Right atrium auricular region (tissue), 2 donors: ENCODE data around the gene KATNBL1. TPM values are rescaled to one million over a fixed set of nuclear protein-coding genes. Genes with fewer than 3 reads are reported as not detected.
A peak's percentile ranks its signal among the peaks of the same experiment; 100 is the strongest.

ENCODE experiments used
- DNase-seq: peaks from one replicate; pipeline ENCODE4 v3.0.0-alpha.2; 2019; ENCODE audit warnings: low spot score
- H3K27ac ChIP-seq, 2 donors: fragments of 200-600 bp; sonication (generic); 1 replicate in 1 of 2; 2 replicates in 1 of 2; pipeline ENCODE4 v1.5.1; 2016 to 2019
- H3K27me3 ChIP-seq, 2 donors: fragments of 200-600 bp; sonication (generic); one replicate each; pipeline versions ENCODE4 v1.5.1 to v1.6.0; 2017 to 2019
- H3K36me3 ChIP-seq: fragments of 200-600 bp; sonication (generic); one replicate; pipeline ENCODE4 v1.5.1; 2016
- H3K4me1 ChIP-seq, 2 donors: fragments of 200-600 bp; sonication (generic); one replicate each; pipeline versions ENCODE4 v1.5.1 to v1.6.0; 2017 to 2019
- H3K4me3 ChIP-seq, 2 donors: fragments of 200-600 bp; sonication (generic); 1 replicate in 1 of 2; 2 replicates in 1 of 2; pipeline ENCODE4 v1.5.1; 2017 to 2019; ENCODE audit warnings: mild to moderate bottlenecking in 1 of 2, moderate library complexity in 1 of 2
- H3K9me3 ChIP-seq, 2 donors: fragments of 200-600 bp; sonication (generic); one replicate each; pipeline ENCODE4 v1.5.1; 2019
- total RNA-seq, 2 donors: library from RNA; depleted of rRNA; stranded (reverse); fragments of >200 nt; gene quantifications; one replicate each; pipeline ENCODE4 v1.1.0, GENCODE V29; 2016
- TF ChIP-seq, protein P1 (sequence below), 2 donors: fragments of 200-600 bp; sonication (generic); IDR thresholded peaks; one replicate each; pipeline ENCODE4 v1.5.1; 2019; ENCODE audit warnings: antibody characterized with exemption in 2 of 2

Gene KATNBL1
- total RNA-seq, 2 donors from 2014 or later = 17.7 to 17.8 TPM

DNA sequence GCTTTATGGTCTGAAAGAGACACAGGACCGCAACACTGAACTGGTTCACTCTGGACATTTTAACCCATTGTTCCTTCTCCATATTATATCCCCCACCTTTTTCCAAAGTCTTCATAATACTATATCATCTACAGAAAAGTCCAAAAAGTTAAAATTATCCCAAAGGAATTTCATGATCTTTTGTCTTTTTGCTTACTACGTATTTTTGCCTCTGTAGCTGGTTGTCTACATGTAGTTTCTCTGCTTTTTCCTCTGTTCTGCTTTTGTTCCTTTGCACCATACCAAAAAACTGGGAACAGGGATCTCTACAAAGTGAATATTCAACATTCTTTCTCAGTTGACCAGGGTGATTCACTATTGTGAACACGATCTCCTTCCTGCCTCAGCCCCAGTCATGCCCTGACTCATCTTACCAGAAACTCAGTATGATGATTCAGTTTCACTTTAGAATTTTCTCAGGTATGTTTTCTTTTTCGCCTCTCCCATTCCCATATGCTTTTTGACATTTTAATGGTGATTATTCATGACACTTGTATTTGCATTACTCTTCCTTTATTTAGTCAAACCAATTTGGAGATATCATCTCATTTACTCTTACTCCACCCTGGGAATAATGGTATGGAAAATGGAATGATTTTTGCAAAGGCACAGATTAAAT is 29.4 kb upstream of the KATNBL1 start:
- H3K4me1 ChIP-seq = no peaks in the 10 kb centered on the region
- H3K27me3 ChIP-seq = no peaks in the 10 kb centered on the region
- H3K36me3 ChIP-seq = peaks cover 74% of the 10 kb centered on the region
- no peak overlapping the region for H3K27ac ChIP-seq
- H3K4me3 ChIP-seq = no peak overlapping the region
- DNase-seq = no peak
- TF ChIP-seq, protein P1, sequence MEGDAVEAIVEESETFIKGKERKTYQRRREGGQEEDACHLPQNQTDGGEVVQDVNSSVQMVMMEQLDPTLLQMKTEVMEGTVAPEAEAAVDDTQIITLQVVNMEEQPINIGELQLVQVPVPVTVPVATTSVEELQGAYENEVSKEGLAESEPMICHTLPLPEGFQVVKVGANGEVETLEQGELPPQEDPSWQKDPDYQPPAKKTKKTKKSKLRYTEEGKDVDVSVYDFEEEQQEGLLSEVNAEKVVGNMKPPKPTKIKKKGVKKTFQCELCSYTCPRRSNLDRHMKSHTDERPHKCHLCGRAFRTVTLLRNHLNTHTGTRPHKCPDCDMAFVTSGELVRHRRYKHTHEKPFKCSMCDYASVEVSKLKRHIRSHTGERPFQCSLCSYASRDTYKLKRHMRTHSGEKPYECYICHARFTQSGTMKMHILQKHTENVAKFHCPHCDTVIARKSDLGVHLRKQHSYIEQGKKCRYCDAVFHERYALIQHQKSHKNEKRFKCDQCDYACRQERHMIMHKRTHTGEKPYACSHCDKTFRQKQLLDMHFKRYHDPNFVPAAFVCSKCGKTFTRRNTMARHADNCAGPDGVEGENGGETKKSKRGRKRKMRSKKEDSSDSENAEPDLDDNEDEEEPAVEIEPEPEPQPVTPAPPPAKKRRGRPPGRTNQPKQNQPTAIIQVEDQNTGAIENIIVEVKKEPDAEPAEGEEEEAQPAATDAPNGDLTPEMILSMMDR (IDR thresholded peaks at IDR 0.05) = no peak
- H3K9me3 ChIP-seq = no peaks in the 10 kb centered on the region

DNA sequence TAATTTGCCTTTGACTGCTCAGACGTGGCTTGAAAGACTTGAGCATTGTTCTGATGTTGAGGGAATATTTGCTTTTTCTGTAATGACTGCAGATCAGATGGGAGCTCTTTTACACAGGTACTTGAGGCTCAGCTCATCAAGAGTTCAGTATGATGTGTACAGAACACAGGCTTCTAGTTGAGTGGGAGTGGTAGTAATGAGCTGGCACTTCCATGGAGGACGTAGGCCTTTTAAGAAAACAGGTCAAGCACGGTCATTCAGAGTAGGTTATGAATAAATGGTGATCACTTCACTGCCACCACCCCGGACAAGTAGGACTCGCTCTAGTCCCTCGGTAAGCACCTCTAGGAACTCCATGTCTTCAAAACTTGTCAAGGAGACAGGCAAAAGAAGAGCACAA is 23.7 kb upstream of the KATNBL1 start:
- TF ChIP-seq, protein P1 (IDR thresholded peaks at IDR 0.05) = no peak
- Histone ChIP-seq H3K9me3 (no peaks in the 10 kb centered on the region), H3K4me1 (no peaks in the 10 kb centered on the region), H3K27ac (no peak overlapping the region), H3K27me3 (no peaks in the 10 kb centered on the region), H3K36me3 (peaks cover 74% of the 10 kb centered on the region), H3K4me3 (no peak overlapping the region)
- no peak for DNase-seq

DNA sequence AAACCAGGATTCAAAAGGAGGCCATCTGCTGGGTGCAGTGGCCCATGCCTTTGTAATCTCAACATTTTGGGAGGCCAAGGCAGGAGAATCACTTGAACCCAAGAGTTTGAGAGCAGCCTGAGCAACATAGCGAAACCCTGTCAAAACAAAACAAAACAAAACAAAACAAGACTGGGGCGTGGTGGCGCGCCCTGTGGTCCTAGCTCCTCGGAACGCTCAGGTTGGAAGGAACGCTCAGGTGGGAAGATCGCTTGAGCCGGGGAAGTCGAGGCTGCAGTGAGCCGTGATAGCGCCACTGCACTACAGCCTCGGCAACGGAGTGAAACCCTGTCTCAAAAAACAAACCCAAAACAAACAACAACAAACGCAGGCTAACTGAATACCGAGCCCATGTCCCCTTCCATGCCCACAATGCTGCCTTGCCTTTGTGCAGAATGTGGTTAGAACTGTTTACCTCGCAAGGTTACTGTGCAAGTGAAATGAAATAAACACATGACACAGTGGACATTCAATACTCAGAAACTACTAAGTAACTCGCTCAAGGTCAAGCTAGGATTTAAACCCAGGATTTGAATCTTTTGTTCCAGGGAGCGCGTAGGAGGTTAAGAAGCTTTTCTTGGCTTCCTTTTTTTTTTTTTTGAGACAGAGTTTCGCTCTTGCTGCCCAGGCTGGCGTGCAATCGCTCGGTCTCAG is 14.2 kb upstream of the KATNBL1 start:
- TF ChIP-seq, protein P1 (IDR thresholded peaks at IDR 0.05) = no peak
- no peak for DNase-seq
- H3K4me1 ChIP-seq = peaks cover 0 to 16% of the 10 kb centered on the region in 2 donors
- H3K27me3 ChIP-seq = no peaks in the 10 kb centered on the region
- peak overlapping the region; percentile 89 to 90 for H3K27ac ChIP-seq
- peak overlapping the region; percentile 81 to 86 for H3K4me3 ChIP-seq
- H3K36me3 ChIP-seq = peaks cover 13% of the 10 kb centered on the region
- H3K9me3 ChIP-seq = no peaks in the 10 kb centered on the region

DNA sequence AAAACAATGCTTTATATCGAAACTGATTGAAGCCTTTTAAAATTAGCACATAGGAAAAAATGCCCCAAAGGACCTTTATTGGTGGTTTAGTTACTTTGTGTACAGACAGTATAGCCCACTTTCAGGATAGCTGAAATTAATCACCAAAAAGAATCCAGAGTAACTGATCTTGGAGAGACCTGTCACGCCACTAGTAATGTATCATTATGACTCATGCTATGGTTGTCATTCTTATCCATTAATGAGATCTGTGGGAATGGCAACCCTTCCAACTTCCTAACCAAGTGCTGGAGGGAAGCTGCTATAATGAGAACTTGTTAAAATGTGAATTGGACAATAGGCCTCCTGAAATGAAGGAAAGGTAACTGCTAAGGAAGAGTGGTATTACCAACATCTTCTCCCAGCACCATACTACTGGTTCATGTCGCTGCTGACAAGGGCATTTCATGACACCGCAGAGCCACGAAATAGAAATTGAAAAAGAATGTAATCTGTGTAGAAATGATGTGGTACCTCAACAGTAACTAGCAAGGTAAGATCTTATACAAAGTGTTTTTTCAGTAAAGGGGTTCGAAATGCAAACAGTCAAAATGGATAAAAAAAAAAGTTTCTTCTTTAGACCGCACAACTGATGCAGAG is 7.8 kb upstream of the KATNBL1 start:
- Histone ChIP-seq H3K27me3 (no peaks in the 10 kb centered on the region), H3K27ac (no peak overlapping the region), H3K4me1 (no peaks in the 10 kb centered on the region), H3K4me3 (no peak overlapping the region), H3K9me3 (no peaks in the 10 kb centered on the region), H3K36me3 (no peaks in the 10 kb centered on the region)
- TF ChIP-seq, protein P1 (IDR thresholded peaks at IDR 0.05) = no peak
- no peak for DNase-seq

DNA sequence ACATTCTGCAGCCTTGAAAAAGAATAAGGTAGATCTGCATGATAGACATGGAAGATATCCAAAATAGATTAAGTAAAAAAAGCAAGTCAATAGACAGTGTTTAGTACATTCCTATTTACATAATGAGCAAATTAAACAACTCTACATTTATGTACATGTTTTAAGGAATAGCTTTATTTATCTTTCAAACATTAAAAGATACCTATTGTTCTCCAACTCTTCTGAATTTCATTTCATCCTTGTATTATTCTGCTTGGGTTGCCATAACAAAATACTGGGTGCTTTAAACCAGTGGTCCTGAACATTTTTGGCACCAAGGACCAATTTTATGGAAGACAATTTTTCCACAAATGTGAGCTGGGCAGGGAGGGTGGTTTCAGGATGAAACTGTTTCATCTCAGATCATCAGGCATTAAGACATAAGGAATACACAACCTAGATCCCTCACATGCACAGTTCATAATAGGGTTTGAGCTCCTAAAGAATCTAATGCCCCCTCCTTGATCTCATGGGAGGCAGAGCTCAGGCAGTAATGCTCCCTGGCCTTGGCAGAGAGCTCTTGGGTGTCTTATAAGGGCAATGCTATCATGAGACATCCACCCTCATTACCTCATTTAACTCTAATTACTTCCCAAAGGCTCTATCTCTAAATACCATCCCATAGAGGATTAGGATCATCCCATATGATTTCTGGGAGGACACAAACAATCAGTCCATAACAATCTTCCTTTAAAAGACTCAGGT is 6.8 kb upstream of the KATNBL1 start:
- no peaks in the 10 kb centered on the region for H3K36me3 ChIP-seq
- H3K4me3 ChIP-seq = no peak overlapping the region
- H3K9me3 ChIP-seq = no peaks in the 10 kb centered on the region
- H3K4me1 ChIP-seq = no peaks in the 10 kb centered on the region
- no peaks in the 10 kb centered on the region for H3K27me3 ChIP-seq
- TF ChIP-seq, protein P1 (IDR thresholded peaks at IDR 0.05) = no peak
- DNase-seq = no peak
- H3K27ac ChIP-seq = no peak overlapping the region
